ENCODE results near the gene UST. TPM values are rescaled to one million over a fixed set of nuclear protein-coding genes. Genes with fewer than 3 reads are reported as not detected.

UST gene
- polyA plus RNA-seq, 1 experiment, result 21.4 TPM

DNA sequence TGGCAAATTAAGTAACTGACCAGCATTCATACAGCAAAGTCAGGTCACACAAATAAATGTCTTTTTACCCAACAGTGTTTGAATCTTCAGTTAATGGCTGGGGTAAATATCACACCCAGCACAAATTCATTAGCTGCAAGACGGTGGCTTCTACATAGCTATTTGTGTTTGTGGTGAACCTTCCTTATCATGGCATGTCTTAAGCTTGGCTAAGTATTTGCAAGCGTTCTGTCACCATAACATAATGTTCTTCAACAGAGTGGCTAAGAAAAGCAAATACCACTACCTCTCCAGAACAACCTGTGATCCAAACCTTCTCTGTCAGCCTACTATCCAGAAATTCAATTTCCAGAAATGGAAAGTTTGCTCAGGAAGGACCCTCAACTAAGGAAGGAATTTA, 315.1 kb downstream of the UST start:
- CTCF ChIA-PET, result interaction anchor here (2.9 kb wide), 1 partner anchor 33 kb away, joined by 9 read pairs; no protein-coding TSS in a partner anchor
- POLR2A ChIA-PET, result interaction anchor here (0.5 to 1.6 kb wide), 2 partner anchors 12 to 29 kb away, joined by 3 to 11 read pairs; no protein-coding TSS in a partner anchor

GRCh38 chr6:149062653-149063348, 316.0 kb downstream of the UST start:
- Histone ChIP-seq H3K9me3 (ENCODE audit: control insufficient read depth, insufficient read depth, low read length) (no peaks in the 10 kb centered on the region), H3K27ac (ENCODE audit: low read depth, low read length) (no peak overlapping the region), H3K27me3 (ENCODE audit: control insufficient read depth, insufficient read depth, low read length) (no peaks in the 10 kb centered on the region), H3K4me3 (ENCODE audit: low read depth, low read length) (no peak overlapping the region)
- TF ChIP-seq CTCF (IDR thresholded peaks at IDR 0.05; ENCODE audit: low read depth, low read length), result no peak
- DNase-seq (ENCODE audit: low read depth, low spot score), result no peak
- POLR2A ChIA-PET, result interaction anchor here (0.5 kb wide), 1 partner anchor 13 kb away, joined by 3 read pairs; no protein-coding TSS in a partner anchor
- CTCF ChIA-PET, result interaction anchor here (2.9 kb wide), 1 partner anchor 34 kb away, joined by 9 read pairs; no protein-coding TSS in a partner anchor

More for the DNA sequence above, 315.1 kb downstream of the UST start:
- no peak overlapping the region for H3K4me3 ChIP-seq (ENCODE audit: low read depth, low read length)
- no peak for DNase-seq (ENCODE audit: low read depth, low spot score)
- no peak for TF ChIP-seq CTCF (IDR thresholded peaks at IDR 0.05; ENCODE audit: low read depth, low read length)
- no peaks in the 10 kb centered on the region for H3K9me3 ChIP-seq (ENCODE audit: control insufficient read depth, insufficient read depth, low read length)
- H3K27me3 ChIP-seq (ENCODE audit: control insufficient read depth, insufficient read depth, low read length), result no peaks in the 10 kb centered on the region
- no peak overlapping the region for H3K27ac ChIP-seq (ENCODE audit: low read depth, low read length)

GRCh38 chr6:149063468-149063867, 316.6 kb downstream of the UST start:
- CTCF ChIA-PET, result interaction anchor here (2.0 to 2.9 kb wide), 2 partner anchors 34 to 368 kb away, joined by 9 read pairs; no protein-coding TSS in a partner anchor
- DNase-seq (ENCODE audit: low read depth, low spot score), result no peak
- no peak overlapping the region for H3K4me3 ChIP-seq (ENCODE audit: low read depth, low read length)
- POLR2A ChIA-PET, result no interaction called here
- no peak for TF ChIP-seq CTCF (IDR thresholded peaks at IDR 0.05; ENCODE audit: low read depth, low read length)
- H3K9me3 ChIP-seq (ENCODE audit: control insufficient read depth, insufficient read depth, low read length), result no peaks in the 10 kb centered on the region
- no peaks in the 10 kb centered on the region for H3K27me3 ChIP-seq (ENCODE audit: control insufficient read depth, insufficient read depth, low read length)
- no peak overlapping the region for H3K27ac ChIP-seq (ENCODE audit: low read depth, low read length)

DNA sequence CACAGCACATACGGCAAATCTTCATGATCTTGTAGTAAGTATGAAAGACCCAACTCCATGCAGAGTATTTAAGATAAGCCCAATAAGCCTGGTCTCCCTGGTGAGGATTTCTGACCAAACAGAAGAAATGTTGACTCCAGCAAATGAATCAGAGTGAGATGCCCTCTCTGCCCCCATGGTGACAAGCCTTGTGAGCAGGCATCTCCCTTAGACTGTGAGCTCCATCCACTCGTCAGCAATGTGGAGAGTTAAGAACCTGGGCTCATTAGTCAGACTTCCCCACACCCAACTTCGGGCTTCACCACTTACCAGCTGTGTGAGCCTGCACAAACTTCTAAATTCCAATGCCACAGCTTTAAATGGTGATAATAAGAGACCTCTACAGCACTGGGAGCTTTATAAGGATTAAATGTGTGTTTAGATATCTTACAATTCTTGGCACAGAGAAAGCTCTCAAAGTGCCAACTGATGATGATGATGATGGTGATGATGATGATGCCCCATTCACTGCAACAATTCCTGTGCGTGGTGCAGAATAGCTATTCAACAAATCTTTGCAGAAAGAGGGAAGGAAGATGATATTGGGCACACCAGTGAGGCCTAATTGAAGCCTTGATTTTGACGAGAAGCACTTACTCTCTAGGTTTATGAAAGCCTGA, 317.3 kb downstream of the UST start:
- TF ChIP-seq CTCF (IDR thresholded peaks at IDR 0.05; ENCODE audit: low read depth, low read length), result no peak
- Histone ChIP-seq H3K4me3 (ENCODE audit: low read depth, low read length) (no peak overlapping the region), H3K9me3 (ENCODE audit: control insufficient read depth, insufficient read depth, low read length) (no peaks in the 10 kb centered on the region), H3K27me3 (ENCODE audit: control insufficient read depth, insufficient read depth, low read length) (no peaks in the 10 kb centered on the region), H3K27ac (ENCODE audit: low read depth, low read length) (no peak overlapping the region)
- ChIA-PET POLR2A (interaction anchor here (1.2 kb wide), 1 partner anchor 10 kb away, joined by 4 read pairs; no protein-coding TSS in a partner anchor), CTCF (interaction anchor here (1.6 to 2.9 kb wide), 3 partner anchors 35 to 453 kb away, joined by 8 to 9 read pairs (median 9); no protein-coding TSS in a partner anchor)
- DNase-seq (ENCODE audit: low read depth, low spot score), result no peak

DNA sequence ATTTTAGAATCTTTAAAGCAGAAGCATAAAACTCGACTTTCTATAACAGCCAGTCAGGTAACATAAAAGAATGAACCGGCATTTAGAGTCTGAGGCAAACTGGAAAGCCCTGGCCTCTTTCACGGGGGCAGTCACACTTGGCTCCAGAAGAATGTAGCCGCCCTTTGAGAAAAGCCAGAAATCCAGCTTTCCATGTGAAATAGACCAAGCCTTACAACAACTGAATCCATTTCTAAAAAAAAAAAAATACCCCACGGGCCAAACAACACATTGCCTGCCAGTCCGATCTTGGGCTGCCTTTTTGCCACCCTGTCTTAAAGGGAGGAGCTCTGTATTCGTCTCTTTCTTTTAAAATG, 317.8 kb downstream of the UST start:
- Histone ChIP-seq H3K27ac (ENCODE audit: low read depth, low read length) (no peak overlapping the region), H3K27me3 (ENCODE audit: control insufficient read depth, insufficient read depth, low read length) (no peaks in the 10 kb centered on the region)
- POLR2A ChIA-PET, result interaction anchor here (1.2 kb wide), 1 partner anchor 9 kb away, joined by 4 read pairs; no protein-coding TSS in a partner anchor

More for the DNA sequence above, 317.8 kb downstream of the UST start:
- TF ChIP-seq CTCF (IDR thresholded peaks at IDR 0.05; ENCODE audit: low read depth, low read length), result no peak
- no peak overlapping the region for H3K4me3 ChIP-seq (ENCODE audit: low read depth, low read length)
- no peak for DNase-seq (ENCODE audit: low read depth, low spot score)
- CTCF ChIA-PET, result interaction anchor here (1.6 to 2.9 kb wide), 3 partner anchors 36 to 452 kb away, joined by 8 to 9 read pairs (median 9); no protein-coding TSS in a partner anchor
- H3K9me3 ChIP-seq (ENCODE audit: control insufficient read depth, insufficient read depth, low read length), result no peaks in the 10 kb centered on the region

All from AG04450 (cell line).